ENCODE results near the gene MAPK1. TPM values are rescaled to one million over a fixed set of nuclear protein-coding genes. Genes with fewer than 3 reads are reported as not detected.
"Not testable (repeated sequence)": the region's sequence is repeated elsewhere in the genome, so short reads cannot be mapped to it uniquely, and the experiment has no call there.

The MAPK1 gene
- total RNA-seq, 4 donors from 2014 or later, result 72.3 to 121 (median 85.2) TPM

GRCh38 chr22:21736084-21736642, 131.3 kb downstream of the MAPK1 start:
- TF ChIP-seq POLR2A (IDR thresholded peaks at IDR 0.05) (no peak), CTCF (IDR thresholded peaks at IDR 0.05) (no peak)
- 15 to 38% methylated on average over 11 to 64 of the region's 65 CpGs for WGBS, 2 donors
- intact Hi-C loops (cut with DNase I; ENCODE audit: low total_unique reads), result loop anchor here (10.0 kb wide), 1 partner anchor 199 kb away; no protein-coding TSS in a partner anchor
- no peak for DNase-seq (ENCODE audit: low spot score in 2 of 2)
- H3K4me3 ChIP-seq (ENCODE audit: low read depth, poor library complexity, severe bottlenecking), result no peak overlapping the region

- H3K4me3 ChIP-seq (ENCODE audit: low read depth, poor library complexity, severe bottlenecking), result peak within 1 kb of the TSS; percentile 25
- WGBS, 2 donors, result 1 to 4% methylated on average over 23 to 24 of the region's 102 CpGs
- intact Hi-C loops (cut with DNase I; ENCODE audit: low total_unique reads), result loop anchor here (10.0 kb wide), 1 partner anchor 199 kb away; no protein-coding TSS in a partner anchor
Measured at GRCh38 chr22:21735200-21736083, 132.0 kb downstream of the MAPK1 start, which contains the start of gene YPEL1. Gene YPEL1 (minus strand): TSS chr22:21735794. CDS start chr22:21710744, 25,050 bp downstream.

GRCh38 chr22:21734540-21735199, 132.8 kb downstream of the MAPK1 start:
- TF ChIP-seq CTCF (IDR thresholded peaks at IDR 0.05), result no peak
- TF ChIP-seq POLR2A (IDR thresholded peaks at IDR 0.05), result no peak
- intact Hi-C loops (cut with DNase I; ENCODE audit: low total_unique reads), result loop anchor here (10.0 kb wide), 1 partner anchor 200 kb away; no protein-coding TSS in a partner anchor
- peak overlapping the region; percentile 25 for H3K4me3 ChIP-seq (ENCODE audit: low read depth, poor library complexity, severe bottlenecking)
- no peak for DNase-seq (ENCODE audit: low spot score in 2 of 2)
- WGBS, 2 donors, result 11 to 13% methylated on average over 8 of the region's 8 CpGs

More at GRCh38 chr22:21735200-21736083, 132.0 kb downstream of the MAPK1 start, which contains the start of gene YPEL1:
- DNase-seq (ENCODE audit: low spot score in 2 of 2), result peak; percentile 93 to 98
- no peak for TF ChIP-seq CTCF (IDR thresholded peaks at IDR 0.05)
- peak in 1 of 2 donors; percentile 31 for TF ChIP-seq POLR2A (IDR thresholded peaks at IDR 0.05)

- TF ChIP-seq CTCF (IDR thresholded peaks at IDR 0.05) (no peak), POLR2A (IDR thresholded peaks at IDR 0.05) (no peak)
- no peak overlapping the region for H3K4me3 ChIP-seq (ENCODE audit: low read depth, poor library complexity, severe bottlenecking)
- intact Hi-C loops (cut with DNase I; ENCODE audit: low total_unique reads), result loop anchor here (10.0 kb wide), 1 partner anchor 203 kb away; no protein-coding TSS in a partner anchor
- 87 to 92% methylated on average over 5 of the region's 5 CpGs for WGBS, 2 donors
- no peak for DNase-seq (ENCODE audit: low spot score in 2 of 2)
Measured at GRCh38 chr22:21731503-21731902, 135.9 kb downstream of the MAPK1 start.

GRCh38 chr22:21730535-21731308, 136.7 kb downstream of the MAPK1 start:
- H3K4me3 ChIP-seq (ENCODE audit: low read depth, poor library complexity, severe bottlenecking), result no peak overlapping the region
- DNase-seq (ENCODE audit: low spot score in 2 of 2), result no peak
- TF ChIP-seq POLR2A (IDR thresholded peaks at IDR 0.05), result no peak
- no peak for TF ChIP-seq CTCF (IDR thresholded peaks at IDR 0.05)
- intact Hi-C loops (cut with DNase I; ENCODE audit: low total_unique reads), result loop anchor here (10.0 kb wide), 1 partner anchor 204 kb away; no protein-coding TSS in a partner anchor
- 93 to 95% methylated on average over 9 of the region's 9 CpGs for WGBS, 2 donors

- DNase-seq (ENCODE audit: low spot score in 2 of 2); intact Hi-C loops (cut with DNase I; ENCODE audit: low total_unique reads); H3K4me3 ChIP-seq (ENCODE audit: low read depth, poor library complexity, severe bottlenecking): not testable (repeated sequence)
- 94 to 97% methylated on average over 3 of the region's 3 CpGs for WGBS, 2 donors
Measured at GRCh38 chr22:21729184-21729583, 138.3 kb downstream of the MAPK1 start.
